Common myeloid progenitor, CD34-positive (primary cell): Measurements from ENCODE around the gene CACNA1B.
"Not testable (repeated sequence)": the region's sequence is repeated elsewhere in the genome, so short reads cannot be mapped to it uniquely, and the experiment has no call there.

ENCODE experiments used
- CTCF ChIA-PET: fragments of 350-600 bp; sonication (Branson Sonifier 250); formaldehyde crosslinking; loops from one replicate; lab custom pipeline; 2021; ENCODE audit warnings: antibody characterized with exemption; lab: Charles Lee
- POLR2A ChIA-PET: fragments of 350-600 bp; sonication (Branson Sonifier 250); formaldehyde crosslinking; loops from one replicate; lab custom pipeline; 2021; ENCODE audit warnings: antibody characterized with exemption; lab: Charles Lee
- DNase-seq, 3 donors: peaks; one replicate each; pipeline versions ENCODE4 v3.0.0 to v3.0.0-alpha.2; 2013
- H3K27ac ChIP-seq, 2 experiments: 1 replicate in 1 of 2; 2 replicates in 1 of 2; pipeline ENCODE4 v1.7.0; 2013; ENCODE audit warnings: inconsistent platforms in 2 of 2, low read length in 2 of 2, mild to moderate bottlenecking in 2 of 2, low read depth in 1 of 2, moderate library complexity in 1 of 2; ENCODE audit not compliant: severe bottlenecking in 2 of 2, insufficient read depth in 1 of 2, poor library complexity in 1 of 2
- H3K27me3 ChIP-seq, 5 experiments: replicated peaks in 2 of 5; 1 replicate in 3 of 5; 2 replicates in 2 of 5; pipeline versions ENCODE4 v1.6.1 to v1.7.0; 2013; ENCODE audit warnings: low read length in 4 of 5, mild to moderate bottlenecking in 2 of 5, moderate library complexity in 2 of 5, inconsistent platforms in 1 of 5; ENCODE audit not compliant: insufficient read depth in 5 of 5, control insufficient read depth in 4 of 5
- H3K36me3 ChIP-seq, 4 experiments: 1 replicate in 2 of 4; 2 replicates in 2 of 4; pipeline versions ENCODE4 v1.6.1 to v1.7.0; 2013; ENCODE audit warnings: low read length in 3 of 4, control low read depth in 1 of 4, mild to moderate bottlenecking in 1 of 4; ENCODE audit not compliant: control insufficient read depth in 4 of 4, insufficient read depth in 4 of 4
- H3K4me1 ChIP-seq, 4 experiments: 1 replicate in 3 of 4; 2 replicates in 1 of 4; pipeline versions ENCODE4 v1.6.1 to v1.7.1; 2013; ENCODE audit warnings: low read length in 3 of 4, mild to moderate bottlenecking in 3 of 4, control low read depth in 1 of 4, inconsistent platforms in 1 of 4, moderate library complexity in 1 of 4; ENCODE audit not compliant: control insufficient read depth in 4 of 4, insufficient read depth in 4 of 4; ENCODE audit errors: control extremely low read depth in 1 of 4
- H3K4me3 ChIP-seq, 7 experiments: 1 replicate in 4 of 7; 2 replicates in 3 of 7; pipeline versions ENCODE4 v1.5.1 to v1.7.0; 2013; ENCODE audit warnings: mild to moderate bottlenecking in 7 of 7, low read length in 6 of 7, moderate library complexity in 6 of 7, inconsistent platforms in 2 of 7, low read depth in 2 of 7, control low read depth in 1 of 7; ENCODE audit not compliant: insufficient read depth in 4 of 7, control insufficient read depth in 1 of 7; ENCODE audit errors: extremely low read depth in 1 of 7
- H3K9me3 ChIP-seq, 5 experiments: 1 replicate in 4 of 5; 2 replicates in 1 of 5; pipeline versions ENCODE4 v1.6.1 to v1.7.1; 2013; ENCODE audit warnings: low read length in 4 of 5, mild to moderate bottlenecking in 2 of 5, inconsistent platforms in 1 of 5, low read depth in 1 of 5, moderate library complexity in 1 of 5; ENCODE audit not compliant: control insufficient read depth in 4 of 5, insufficient read depth in 2 of 5; ENCODE audit errors: control extremely low read depth in 1 of 5
- WGBS: methylation state at CpG from one replicate; pipeline ENCODE4 v1.1.5; 2013; ENCODE audit not compliant: insufficient coverage; 5-methylcytosine and 5-hydroxymethylcytosine counted together

The CACNA1B gene

DNA sequence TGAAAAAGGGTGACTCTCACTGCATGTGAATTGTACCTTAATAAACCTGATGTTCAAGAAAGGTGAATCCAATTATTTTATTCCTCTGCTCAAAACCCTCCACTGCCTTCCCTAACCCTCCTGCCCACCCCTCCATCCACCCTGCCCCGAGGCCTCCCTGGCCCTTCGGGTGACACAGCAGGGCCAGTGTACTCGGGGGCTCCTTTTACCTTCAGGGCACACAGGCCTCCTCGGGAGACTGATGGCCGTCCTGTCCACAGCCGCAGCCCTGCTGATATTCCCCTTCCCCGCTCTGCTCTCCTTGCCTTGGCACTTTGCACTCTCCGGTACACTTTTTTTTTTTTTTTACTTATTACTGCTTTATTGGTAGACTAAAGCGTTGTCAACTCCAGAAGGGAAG lies 234.0 kb downstream of the CACNA1B start:
- 96% methylated on average over 4 of the region's 9 CpGs for WGBS
- DNase-seq, result no peak
- no peaks in the 10 kb centered on the region for H3K4me1 ChIP-seq
- ChIA-PET CTCF (no interaction called here), POLR2A (no interaction called here)
- peaks cover 0 to 5% (median 2%) of the 10 kb centered on the region in 5 experiments for H3K27me3 ChIP-seq
- H3K36me3 ChIP-seq, result no peaks in the 10 kb centered on the region
- H3K27ac ChIP-seq, result no peak overlapping the region
- no peak overlapping the region for H3K4me3 ChIP-seq
- H3K9me3 ChIP-seq, result no peaks in the 10 kb centered on the region

DNA sequence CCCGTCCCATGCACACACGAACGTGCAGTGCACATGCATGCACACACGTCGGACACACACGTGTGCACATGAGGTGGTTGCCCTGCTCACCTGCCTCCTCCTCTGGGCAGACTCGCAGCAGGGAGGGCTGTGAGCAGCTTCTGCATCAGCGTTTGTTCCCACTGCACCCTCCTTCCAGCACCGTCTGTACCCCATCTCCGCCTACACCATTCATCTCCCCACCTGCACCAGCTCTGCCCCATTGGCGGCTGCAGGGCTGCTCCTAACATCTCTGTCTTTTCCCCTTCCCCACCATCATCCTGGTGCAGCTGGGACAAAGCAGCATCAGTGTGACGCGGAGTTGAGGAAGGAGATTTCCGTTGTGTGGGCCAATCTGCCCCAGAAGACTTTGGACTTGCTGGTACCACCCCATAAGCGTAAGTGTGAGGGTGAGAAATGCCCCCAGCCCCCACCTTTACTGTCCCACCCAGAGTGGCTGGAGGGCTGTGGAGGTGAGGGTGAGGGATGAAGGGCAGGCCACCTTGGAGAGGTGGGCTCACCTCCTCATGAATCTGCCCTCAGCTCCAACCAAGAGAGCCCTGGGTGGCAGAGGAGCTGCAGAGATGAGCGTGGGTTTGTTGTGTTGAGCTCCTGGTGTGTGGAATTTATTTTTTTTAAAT lies 234.6 kb downstream of the CACNA1B start:
- POLR2A ChIA-PET, result no interaction called here
- no peak overlapping the region for H3K4me3 ChIP-seq
- peaks cover 0 to 5% (median 2%) of the 10 kb centered on the region in 5 experiments for H3K27me3 ChIP-seq
- no peaks in the 10 kb centered on the region for H3K9me3 ChIP-seq
- no peaks in the 10 kb centered on the region for H3K4me1 ChIP-seq
- no peaks in the 10 kb centered on the region for H3K36me3 ChIP-seq
- no peak for DNase-seq
- 95% methylated on average over 10 of the region's 16 CpGs for whole genome bisulfite sequencing
- no peak overlapping the region for H3K27ac ChIP-seq
- CTCF ChIA-PET, result no interaction called here

DNA sequence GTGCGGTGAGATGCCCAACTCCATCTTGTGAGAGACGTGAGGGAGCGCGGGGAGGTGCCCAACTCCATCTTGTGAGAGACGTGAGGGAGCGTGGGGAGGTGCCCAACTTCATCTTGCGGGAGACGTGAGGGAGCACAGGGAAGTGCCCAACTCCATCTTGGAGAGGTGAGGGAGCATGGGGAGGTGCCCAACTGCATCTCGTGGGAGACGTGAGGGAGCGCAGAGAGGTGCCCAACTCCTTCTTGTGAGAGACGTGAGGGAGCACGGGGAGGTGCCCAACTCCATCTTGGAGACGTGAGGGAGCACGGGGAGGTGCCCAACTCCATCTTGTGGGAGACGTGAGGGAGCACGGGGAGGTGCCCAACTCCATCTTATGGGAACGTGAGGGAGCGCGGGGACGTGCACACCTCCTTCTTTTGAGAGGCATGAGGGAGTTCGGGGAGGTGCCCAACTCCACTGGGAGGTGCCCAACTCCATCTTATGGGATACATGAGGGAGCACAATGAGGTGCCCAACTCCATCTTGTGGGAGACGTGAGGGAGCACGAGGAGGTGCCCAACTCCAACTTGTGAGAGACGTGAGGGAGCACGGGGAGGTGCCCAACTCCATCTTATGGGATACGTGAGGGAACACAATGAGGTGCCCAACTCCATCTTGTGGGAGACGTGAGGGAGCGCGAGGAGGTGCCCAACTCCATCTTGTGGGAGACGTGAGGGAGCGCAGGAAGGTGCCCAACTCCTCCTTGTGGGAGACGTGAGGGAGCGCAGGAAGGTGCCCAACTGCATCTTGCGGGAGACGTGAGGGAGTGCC lies 235.4 kb downstream of the CACNA1B start:
- no peak for DNase-seq
- Histone ChIP-seq H3K4me3 (no peak overlapping the region), H3K27ac (no peak overlapping the region), H3K4me1 (no peaks in the 10 kb centered on the region), H3K36me3 (no peaks in the 10 kb centered on the region), H3K9me3 (no peaks in the 10 kb centered on the region), H3K27me3 (peaks cover 0 to 11% (median 2%) of the 10 kb centered on the region in 5 experiments)
- WGBS, result 93% methylated on average over 32 of the region's 36 CpGs
- CTCF ChIA-PET, result no interaction called here
- POLR2A ChIA-PET, result no interaction called here

DNA sequence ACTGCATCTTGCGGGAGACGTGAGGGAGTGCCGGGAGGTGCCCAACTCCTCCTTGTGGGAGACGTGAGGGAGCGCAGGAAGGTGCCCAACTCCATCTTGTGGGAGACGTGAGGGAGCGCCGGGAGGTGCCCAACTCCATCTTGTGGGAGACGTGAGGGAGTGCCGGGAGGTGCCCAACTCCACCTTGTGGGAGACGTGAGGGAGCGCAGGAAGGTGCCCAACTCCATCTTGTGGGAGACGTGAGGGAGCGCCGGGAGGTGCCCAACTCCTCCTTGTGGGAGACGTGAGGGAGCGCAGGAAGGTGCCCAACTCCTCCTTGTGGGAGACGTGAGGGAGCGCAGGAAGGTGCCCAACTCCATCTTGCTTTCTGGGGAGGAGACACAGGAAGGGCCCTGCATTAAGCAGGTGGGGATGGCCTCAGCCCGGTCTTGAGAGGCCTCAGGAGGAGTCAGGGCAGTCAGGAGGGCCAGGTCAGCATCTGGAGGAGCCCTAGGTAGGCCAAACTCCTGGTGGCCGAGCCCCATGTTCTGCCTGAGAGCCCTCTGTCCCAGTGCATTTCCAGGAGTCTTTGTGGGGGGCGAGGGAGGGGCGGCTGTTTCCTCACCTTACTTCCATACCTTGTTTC lies 236.2 kb downstream of the CACNA1B start:
- 94% methylated on average over 19 of the region's 23 CpGs for WGBS
- H3K36me3 ChIP-seq, POLR2A ChIA-PET, DNase-seq, H3K9me3 ChIP-seq, H3K27ac ChIP-seq, H3K4me1 ChIP-seq, H3K4me3 ChIP-seq, CTCF ChIA-PET: not testable (repeated sequence)
- peaks cover 0 to 12% (median 2%) of the 10 kb centered on the region in 5 experiments for H3K27me3 ChIP-seq

DNA sequence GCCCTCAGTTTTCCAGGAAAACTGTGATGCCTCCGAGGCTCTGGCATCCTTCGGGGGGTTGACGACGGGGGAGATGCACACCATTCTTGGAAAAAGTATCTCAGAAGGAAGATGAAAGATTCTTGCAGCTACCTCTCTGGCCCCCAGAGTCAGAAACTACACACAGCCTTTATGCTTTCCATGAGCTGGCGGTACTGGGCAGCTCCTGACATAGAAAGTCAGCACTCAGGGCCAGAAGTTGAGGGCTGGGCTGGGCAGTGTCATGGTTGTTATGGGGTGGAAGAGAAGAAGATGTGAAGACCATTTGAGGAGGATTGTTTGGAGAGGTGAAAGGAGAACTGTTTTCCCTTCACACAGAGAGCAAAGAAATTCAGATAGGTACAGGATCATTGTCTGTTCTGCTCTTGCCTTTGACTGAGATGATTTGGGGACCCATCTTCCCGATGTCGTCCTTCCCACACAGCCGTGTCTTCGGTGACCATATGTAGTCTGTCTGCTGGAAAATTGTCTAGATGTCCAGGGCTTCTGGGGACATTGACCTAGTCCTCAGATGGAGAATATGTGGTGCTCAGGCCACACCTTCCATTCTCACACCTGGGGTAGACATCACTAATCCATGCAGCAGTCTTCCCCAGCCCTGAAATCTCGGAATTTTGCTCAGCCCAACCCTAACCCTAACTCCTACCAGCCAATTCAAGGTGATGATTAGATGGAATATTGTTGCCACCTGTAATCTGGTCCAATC lies 237.1 kb downstream of the CACNA1B start:
- ChIA-PET POLR2A (no interaction called here), CTCF (no interaction called here)
- peaks cover 0 to 12% (median 2%) of the 10 kb centered on the region in 5 experiments for H3K27me3 ChIP-seq
- no peak overlapping the region for H3K4me3 ChIP-seq
- H3K36me3 ChIP-seq, result no peaks in the 10 kb centered on the region
- no peaks in the 10 kb centered on the region for H3K9me3 ChIP-seq
- H3K4me1 ChIP-seq, result no peaks in the 10 kb centered on the region
- H3K27ac ChIP-seq, result no peak overlapping the region
- DNase-seq, result no peak
- 91% methylated on average over 9 of the region's 10 CpGs for WGBS

DNA sequence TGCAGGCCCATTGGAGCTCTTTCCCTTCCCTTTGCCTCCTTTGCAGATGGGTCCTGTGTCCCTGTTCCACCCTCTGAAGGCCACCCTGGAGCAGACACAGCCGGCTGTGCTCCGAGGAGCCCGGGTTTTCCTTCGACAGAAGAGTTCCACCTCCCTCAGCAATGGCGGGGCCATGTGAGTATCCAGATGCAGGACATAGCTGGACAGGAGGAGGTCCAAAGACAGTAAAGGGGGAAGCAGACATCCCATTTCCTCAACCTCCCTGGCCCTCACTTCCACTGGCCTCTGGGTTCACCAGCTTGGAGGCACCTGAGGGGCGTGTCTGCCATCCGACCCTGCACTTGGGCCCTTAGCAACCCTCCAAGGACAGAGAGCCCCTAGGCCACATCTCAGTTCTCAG lies 237.9 kb downstream of the CACNA1B start:
- H3K36me3 ChIP-seq, result no peaks in the 10 kb centered on the region
- no peak for DNase-seq
- no peak overlapping the region for H3K4me3 ChIP-seq
- WGBS, result 95% methylated on average over 7 of the region's 7 CpGs
- POLR2A ChIA-PET, result no interaction called here
- no peaks in the 10 kb centered on the region for H3K9me3 ChIP-seq
- no peak overlapping the region for H3K27ac ChIP-seq
- no peaks in the 10 kb centered on the region for H3K4me1 ChIP-seq
- H3K27me3 ChIP-seq, result peaks cover 0 to 12% (median 2%) of the 10 kb centered on the region in 5 experiments
- CTCF ChIA-PET, result no interaction called here
